Panc1 (cell line): Measurements from ENCODE around the gene ADAM10. TPM values are rescaled to one million over a fixed set of nuclear protein-coding genes. Genes with fewer than 3 reads are reported as not detected.

Experiments
- ATAC-seq: fragments of 200-7000 bp; cut with Tn5 transposase; 2 replicates; pipeline ENCODE4 v1.9.1; 2020; ENCODE audit warnings: mild to moderate bottlenecking, moderate library complexity
- BruUV-seq: library from RNA; stranded (reverse); fragments of 400-500 nt; replicated peaks from 2 replicates; lab custom pipeline; 2021; lab: Mats Ljungman, UMichigan
- CTCF ChIA-PET: fragments of 300-600 bp; sonication (Branson Sonifier 250); formaldehyde crosslinking; loops from one replicate; lab custom pipeline; 2022; ENCODE audit warnings: antibody characterized with exemption; lab: Charles Lee
- POLR2A ChIA-PET: fragments of 300-600 bp; sonication (Branson Sonifier 250); formaldehyde crosslinking; loops from one replicate; lab custom pipeline; 2022; ENCODE audit warnings: antibody characterized with exemption; lab: Charles Lee
- DNase-seq: peaks from one replicate; pipeline ENCODE4 v3.0.0-alpha.2; 2010; ENCODE audit warnings: low read depth, low spot score
- H3K27ac ChIP-seq: 2 replicates; pipeline ENCODE4 v1.5.1; 2011; ENCODE audit warnings: mild to moderate bottlenecking, low read length, inconsistent platforms
- H3K27me3 ChIP-seq: fragments of 200-500 bp; sonication (Bioruptor generic); 2 replicates; pipeline ENCODE4 v1.6.0; 2014; ENCODE audit warnings: low read length, inconsistent platforms; ENCODE audit not compliant: control insufficient read depth, insufficient read depth
- H3K36me3 ChIP-seq: fragments of 200-500 bp; sonication (Bioruptor generic); 2 replicates; pipeline ENCODE4 v1.5.1; 2014; ENCODE audit warnings: inconsistent platforms, mild to moderate bottlenecking, low read length, moderate library complexity; ENCODE audit not compliant: control insufficient read depth, insufficient read depth
- H3K4me1 ChIP-seq: 2 replicates; pipeline ENCODE4 v1.5.1; 2011; ENCODE audit warnings: inconsistent platforms, mild to moderate bottlenecking, low read length, moderate library complexity; ENCODE audit not compliant: control insufficient read depth, insufficient read depth
- H3K4me3 ChIP-seq, 2 experiments: 2 replicates each; pipeline ENCODE4 v1.5.1; 2011 to 2012; ENCODE audit warnings: low read depth in 2 of 2, low read length in 2 of 2, mild to moderate bottlenecking in 2 of 2, inconsistent platforms in 1 of 2, moderate library complexity in 1 of 2
- H3K9me3 ChIP-seq: fragments of 200-500 bp; sonication (Bioruptor generic); 2 replicates; pipeline ENCODE4 v1.5.1; 2014; ENCODE audit warnings: low read depth, mild to moderate bottlenecking, inconsistent platforms, low read length, moderate library complexity; ENCODE audit not compliant: control insufficient read depth, insufficient read depth
- POLR2AphosphoS5 ChIP-seq: IDR thresholded peaks from 2 replicates; pipeline ENCODE4 v1.6.1; 2012; ENCODE audit warnings: mild to moderate bottlenecking, low read depth, low read length, moderate library complexity
- SIN3A ChIP-seq: IDR thresholded peaks from 2 replicates; pipeline ENCODE4 v1.6.1; 2012; ENCODE audit warnings: low read depth, mild to moderate bottlenecking, low read length, moderate library complexity, borderline replicate concordance; ENCODE audit not compliant: insufficient read depth
- TCF7L2 ChIP-seq: IDR thresholded peaks from 2 replicates; pipeline ENCODE4 v1.6.1; 2011; ENCODE audit warnings: mild to moderate bottlenecking, low read depth, low read length, inconsistent platforms
- in situ Hi-C: cut with HindIII; loops from 2 replicates; pipeline ENCODE4 v1.10.0; 2016; ENCODE audit warnings: low sequenced_read_pairs, low pct_unique_long_range_greater_than_20kb
- intact Hi-C: fragments of 100-400 bp; cut with micrococcal nuclease; formaldehyde crosslinking; loops from one replicate; pipeline ENCODE4 v1.10.0; 2022; ENCODE audit not compliant: unreplicated experiment
- total RNA-seq: library from RNA; stranded (reverse); gene quantifications from one replicate; pipeline ENCODE4 v1.2.1, GENCODE V29; 2021; ENCODE audit not compliant: unreplicated experiment
- TF ChIP-seq, protein P1 (sequence below): fragments of 450-650 bp; IDR thresholded peaks from 2 replicates; pipeline ENCODE4 v1.5.1; 2017; ENCODE audit warnings: mild to moderate bottlenecking
- TF ChIP-seq, protein P2 (sequence below), 2 experiments: IDR thresholded peaks; 2 replicates each; pipeline ENCODE4 v1.6.1; 2011 to 2012; ENCODE audit warnings: low read depth in 2 of 2, control low read depth in 1 of 2, low read length in 1 of 2, mild to moderate bottlenecking in 1 of 2, moderate library complexity in 1 of 2; ENCODE audit not compliant: insufficient read depth in 1 of 2

The ADAM10 gene
- total RNA-seq, 1 experiment from 2014 or later, result 176 TPM

DNA sequence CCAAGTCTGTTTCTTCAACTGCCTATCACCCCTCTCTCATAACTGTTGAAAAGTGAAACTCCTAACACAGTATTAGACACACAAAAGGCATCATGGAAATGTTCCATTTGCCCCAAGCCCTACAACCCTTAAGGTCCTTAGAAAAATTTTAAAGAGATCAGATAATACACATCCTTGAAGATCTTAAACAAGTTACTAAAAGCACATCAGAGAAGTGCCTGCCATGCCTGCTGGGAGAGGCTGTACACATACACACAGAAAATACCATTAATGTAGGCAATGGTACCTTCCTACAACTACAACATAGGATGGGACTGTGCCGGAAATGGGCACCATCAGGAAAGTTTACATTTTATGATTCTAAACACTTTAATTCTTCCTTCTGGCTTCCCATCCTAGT, 3.3 kb downstream of the ADAM10 start:
- Histone ChIP-seq H3K4me3 (no peak overlapping the region), H3K27me3 (no peaks in the 10 kb centered on the region), H3K4me1 (peaks cover 33% of the 10 kb centered on the region), H3K36me3 (no peaks in the 10 kb centered on the region; the same call in 1 of the 2 replicates), H3K9me3 (no peaks in the 10 kb centered on the region), H3K27ac (no peak overlapping the region)
- in situ Hi-C loops (no loop called here), intact Hi-C loops (no loop called here)
- ATAC-seq, result no peak
- BruUV-seq, result no TSS peak
- no peak for DNase-seq
- TF ChIP-seq, protein P1, sequence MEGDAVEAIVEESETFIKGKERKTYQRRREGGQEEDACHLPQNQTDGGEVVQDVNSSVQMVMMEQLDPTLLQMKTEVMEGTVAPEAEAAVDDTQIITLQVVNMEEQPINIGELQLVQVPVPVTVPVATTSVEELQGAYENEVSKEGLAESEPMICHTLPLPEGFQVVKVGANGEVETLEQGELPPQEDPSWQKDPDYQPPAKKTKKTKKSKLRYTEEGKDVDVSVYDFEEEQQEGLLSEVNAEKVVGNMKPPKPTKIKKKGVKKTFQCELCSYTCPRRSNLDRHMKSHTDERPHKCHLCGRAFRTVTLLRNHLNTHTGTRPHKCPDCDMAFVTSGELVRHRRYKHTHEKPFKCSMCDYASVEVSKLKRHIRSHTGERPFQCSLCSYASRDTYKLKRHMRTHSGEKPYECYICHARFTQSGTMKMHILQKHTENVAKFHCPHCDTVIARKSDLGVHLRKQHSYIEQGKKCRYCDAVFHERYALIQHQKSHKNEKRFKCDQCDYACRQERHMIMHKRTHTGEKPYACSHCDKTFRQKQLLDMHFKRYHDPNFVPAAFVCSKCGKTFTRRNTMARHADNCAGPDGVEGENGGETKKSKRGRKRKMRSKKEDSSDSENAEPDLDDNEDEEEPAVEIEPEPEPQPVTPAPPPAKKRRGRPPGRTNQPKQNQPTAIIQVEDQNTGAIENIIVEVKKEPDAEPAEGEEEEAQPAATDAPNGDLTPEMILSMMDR, result no peak
- no peak for TF ChIP-seq POLR2AphosphoS5
- no peak for TF ChIP-seq TCF7L2
- TF ChIP-seq, protein P2, sequence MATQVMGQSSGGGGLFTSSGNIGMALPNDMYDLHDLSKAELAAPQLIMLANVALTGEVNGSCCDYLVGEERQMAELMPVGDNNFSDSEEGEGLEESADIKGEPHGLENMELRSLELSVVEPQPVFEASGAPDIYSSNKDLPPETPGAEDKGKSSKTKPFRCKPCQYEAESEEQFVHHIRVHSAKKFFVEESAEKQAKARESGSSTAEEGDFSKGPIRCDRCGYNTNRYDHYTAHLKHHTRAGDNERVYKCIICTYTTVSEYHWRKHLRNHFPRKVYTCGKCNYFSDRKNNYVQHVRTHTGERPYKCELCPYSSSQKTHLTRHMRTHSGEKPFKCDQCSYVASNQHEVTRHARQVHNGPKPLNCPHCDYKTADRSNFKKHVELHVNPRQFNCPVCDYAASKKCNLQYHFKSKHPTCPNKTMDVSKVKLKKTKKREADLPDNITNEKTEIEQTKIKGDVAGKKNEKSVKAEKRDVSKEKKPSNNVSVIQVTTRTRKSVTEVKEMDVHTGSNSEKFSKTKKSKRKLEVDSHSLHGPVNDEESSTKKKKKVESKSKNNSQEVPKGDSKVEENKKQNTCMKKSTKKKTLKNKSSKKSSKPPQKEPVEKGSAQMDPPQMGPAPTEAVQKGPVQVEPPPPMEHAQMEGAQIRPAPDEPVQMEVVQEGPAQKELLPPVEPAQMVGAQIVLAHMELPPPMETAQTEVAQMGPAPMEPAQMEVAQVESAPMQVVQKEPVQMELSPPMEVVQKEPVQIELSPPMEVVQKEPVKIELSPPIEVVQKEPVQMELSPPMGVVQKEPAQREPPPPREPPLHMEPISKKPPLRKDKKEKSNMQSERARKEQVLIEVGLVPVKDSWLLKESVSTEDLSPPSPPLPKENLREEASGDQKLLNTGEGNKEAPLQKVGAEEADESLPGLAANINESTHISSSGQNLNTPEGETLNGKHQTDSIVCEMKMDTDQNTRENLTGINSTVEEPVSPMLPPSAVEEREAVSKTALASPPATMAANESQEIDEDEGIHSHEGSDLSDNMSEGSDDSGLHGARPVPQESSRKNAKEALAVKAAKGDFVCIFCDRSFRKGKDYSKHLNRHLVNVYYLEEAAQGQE (IDR thresholded peaks at IDR 0.05; ENCODE audit: insufficient read depth in 1 of 2, low read depth in 2 of 2, low read length in 1 of 2), result no peak
- TF ChIP-seq SIN3A, result no peak
- ChIA-PET POLR2A (no interaction called here), CTCF (interaction anchor here (0.6 kb wide), 1 partner anchor 69 kb away, joined by 3 read pairs; no protein-coding TSS in a partner anchor)

GRCh38 chr15:58742819-58743502, 6.5 kb downstream of the ADAM10 start:
- in situ Hi-C loops (no loop called here), intact Hi-C loops (no loop called here)
- H3K27me3 ChIP-seq, result no peaks in the 10 kb centered on the region
- no peak overlapping the region for H3K4me3 ChIP-seq
- H3K9me3 ChIP-seq, result no peaks in the 10 kb centered on the region
- ATAC-seq (no peak), DNase-seq (no peak)
- CTCF ChIA-PET, result no interaction called here
- no TSS peak for BruUV-seq
- no peak overlapping the region for H3K27ac ChIP-seq
- H3K4me1 ChIP-seq, result peaks cover 32% of the 10 kb centered on the region
- POLR2A ChIA-PET, result interaction anchor here (0.6 kb wide), 1 partner anchor 36 kb away, joined by 6 read pairs; no protein-coding TSS in a partner anchor
- TF ChIP-seq, protein P2 (IDR thresholded peaks at IDR 0.05; ENCODE audit: insufficient read depth in 1 of 2, low read depth in 2 of 2, low read length in 1 of 2), result 0 out of 4 replicates have a peak, but pooled peaks of 1 of the 2 experiments have one; percentile 5
- TF ChIP-seq, protein P1, result no peak
- H3K36me3 ChIP-seq, result no peaks in the 10 kb centered on the region
